Keratinocyte (primary cell): Measurements from ENCODE around the gene EFNB2.

ENCODE experiments used
- CTCF ChIP-seq, 3 experiments: IDR thresholded peaks in 1 of 3; conservative IDR thresholded peaks in 1 of 3; optimal IDR thresholded peaks in 1 of 3; 2 replicates in 2 of 3; 3 replicates in 1 of 3; pipeline versions ENCODE3 to v1.5.1; 2011; ENCODE audit warnings: low read length in 3 of 3, mild to moderate bottlenecking in 3 of 3, moderate library complexity in 2 of 3, control low read depth in 1 of 3, inconsistent platforms in 1 of 3; ENCODE audit not compliant: insufficient read depth in 2 of 3; ENCODE audit errors: extremely low read depth in 1 of 3
- EZH2 ChIP-seq: IDR thresholded peaks from one replicate; pipeline ENCODE4 v1.6.1; 2012; ENCODE audit warnings: inconsistent platforms, mild to moderate bottlenecking, low read length, moderate library complexity

GRCh38 chr13:106496072-106496997 lies 39.1 kb downstream of the EFNB2 start:
- no peak for TF ChIP-seq CTCF (optimal IDR thresholded peaks at IDR 0.05 in 1 of 3, IDR thresholded peaks at IDR 0.05 in 1 of 3, conservative IDR thresholded peaks at IDR 0.05 in 1 of 3; ENCODE audit: extremely low read depth in 1 of 3, insufficient read depth in 2 of 3, low read length in 3 of 3)
- TF ChIP-seq EZH2, result no peak
